Measurements from ENCODE around the gene CHGA.

The CHGA gene

GRCh38 chr14:92945959-92946846, 23.3 kb downstream of the CHGA start:
- peak; percentile 77 for DNase-seq

- DNase-seq = no peak
These were observed 24.0 kb downstream of the CHGA start for GRCh38 chr14:92946847-92947545.

DNA sequence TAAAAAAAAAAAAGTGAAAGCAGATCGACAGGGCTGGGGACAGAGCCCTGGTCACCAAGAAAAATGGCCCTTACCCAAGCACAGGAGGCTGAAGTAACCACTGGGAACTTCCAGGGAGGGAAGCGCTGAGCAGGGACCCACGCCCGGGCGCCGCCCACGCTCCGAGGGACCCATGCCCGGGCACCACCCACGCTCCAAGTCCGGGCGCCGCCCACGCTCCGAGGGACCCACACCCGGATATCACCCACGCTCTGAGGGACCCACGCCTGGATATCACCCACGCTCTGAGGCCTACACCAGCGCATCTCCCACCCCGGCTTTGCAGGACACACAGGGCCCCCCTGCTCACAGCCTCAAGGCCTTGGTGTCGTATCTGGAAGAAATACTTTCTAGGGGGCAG, 25.7 kb downstream of the CHGA start:
- DNase-seq = no peak

DNA sequence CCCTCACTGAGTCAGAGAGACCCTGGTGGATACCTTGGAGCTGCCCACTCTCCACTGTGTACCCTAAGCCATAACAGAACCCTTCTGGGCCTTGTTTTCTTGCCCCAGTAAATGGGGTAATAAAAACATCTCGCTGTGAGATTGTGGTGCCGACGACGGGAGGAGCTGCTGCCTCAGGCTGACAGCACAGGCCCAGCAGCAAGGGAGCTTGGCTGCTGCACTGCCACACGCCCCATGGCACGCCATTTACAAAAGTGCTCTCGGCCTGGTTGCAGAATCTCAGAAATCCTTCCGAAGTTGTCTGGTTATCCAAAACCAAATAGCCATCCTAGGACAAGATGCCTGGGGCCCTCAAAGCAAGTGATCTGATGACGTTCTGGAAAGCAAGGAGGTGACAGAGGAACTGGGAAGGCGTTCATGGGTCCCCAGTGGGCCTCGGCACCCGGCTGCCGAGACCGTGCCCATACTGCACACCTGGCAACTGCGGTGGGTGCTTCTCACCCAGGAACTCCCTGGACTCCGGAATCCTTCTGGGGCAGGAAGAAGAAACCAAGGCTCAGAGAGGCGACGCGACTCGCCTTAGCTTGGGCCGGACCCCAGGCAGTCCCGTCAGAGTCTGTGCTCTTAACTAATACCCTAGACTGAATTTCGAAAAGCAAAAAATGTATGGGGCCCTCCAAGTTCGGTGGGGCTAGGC, 26.7 kb downstream of the CHGA start:
- DNase-seq = no peak

- DNase-seq = no peak
These were observed 27.2 kb downstream of the CHGA start for GRCh38 chr14:92950193-92950540.

DNA sequence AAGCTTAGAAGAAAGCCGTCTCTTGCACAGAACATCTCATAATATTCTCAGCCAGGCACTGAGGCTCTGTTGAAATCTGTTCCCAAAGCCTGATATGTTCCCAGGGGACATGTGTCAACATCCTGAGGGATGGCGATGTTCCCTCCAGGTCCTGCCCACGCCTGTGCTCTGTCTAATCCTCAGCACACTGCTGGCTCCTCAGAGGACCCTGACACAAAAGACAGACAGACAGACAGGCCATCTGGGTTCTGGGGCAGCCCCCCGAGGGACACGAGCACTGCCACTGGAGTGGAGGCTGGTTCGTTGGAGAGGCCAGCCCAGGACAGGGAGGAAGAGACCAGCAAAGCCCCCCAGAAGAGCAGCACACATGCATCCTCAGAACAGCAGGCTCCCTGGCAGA, 27.8 kb downstream of the CHGA start:
- DNase-seq = no peak

DNA sequence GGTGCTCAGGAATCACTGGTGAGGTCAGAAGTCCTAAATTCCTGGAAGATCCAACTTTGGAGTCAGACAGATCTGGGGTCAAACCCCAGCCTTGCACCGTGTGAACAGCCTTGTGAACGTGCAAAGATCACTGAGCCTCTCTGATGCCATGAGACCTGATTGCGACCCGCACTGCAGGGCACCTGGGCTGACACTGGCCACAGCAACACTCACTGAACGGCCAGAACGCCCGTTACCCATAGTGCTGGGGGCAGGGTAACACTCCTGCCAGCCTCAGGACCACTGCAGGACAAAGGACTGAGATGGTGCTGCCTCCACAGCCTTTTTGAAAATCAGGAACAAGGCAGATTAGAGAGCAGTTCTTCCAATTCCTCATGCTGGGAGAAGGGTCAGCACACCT, 28.3 kb downstream of the CHGA start:
- no peak for DNase-seq

GRCh38 chr14:92951912-92952471, 29.0 kb downstream of the CHGA start:
- peak; percentile 51 for DNase-seq

- DNase-seq = no peak
These were observed 29.7 kb downstream of the CHGA start for GRCh38 chr14:92952481-92953298.

GRCh38 chr14:92953526-92953925, 30.6 kb downstream of the CHGA start:
- no peak for DNase-seq

DNA sequence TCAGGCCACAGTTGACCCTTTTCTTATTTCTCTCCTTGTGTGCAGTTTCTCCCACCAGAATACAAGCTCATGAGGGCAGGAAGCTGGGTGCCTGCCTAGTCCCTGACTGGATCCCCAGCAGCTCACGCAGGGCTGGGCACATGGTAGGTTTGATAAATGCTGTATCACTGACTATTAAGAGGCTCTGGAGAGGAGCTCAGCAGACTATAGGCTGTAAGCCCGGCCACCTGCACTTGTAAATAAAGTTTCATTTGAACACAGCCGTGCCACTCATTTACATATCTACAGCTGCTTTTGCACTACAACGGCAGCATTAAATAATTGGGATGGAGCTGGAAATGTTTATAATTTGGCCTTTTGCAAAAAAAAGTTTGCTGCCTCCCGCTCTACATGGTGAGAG, 32.0 kb downstream of the CHGA start:
- DNase-seq = no peak

DNA sequence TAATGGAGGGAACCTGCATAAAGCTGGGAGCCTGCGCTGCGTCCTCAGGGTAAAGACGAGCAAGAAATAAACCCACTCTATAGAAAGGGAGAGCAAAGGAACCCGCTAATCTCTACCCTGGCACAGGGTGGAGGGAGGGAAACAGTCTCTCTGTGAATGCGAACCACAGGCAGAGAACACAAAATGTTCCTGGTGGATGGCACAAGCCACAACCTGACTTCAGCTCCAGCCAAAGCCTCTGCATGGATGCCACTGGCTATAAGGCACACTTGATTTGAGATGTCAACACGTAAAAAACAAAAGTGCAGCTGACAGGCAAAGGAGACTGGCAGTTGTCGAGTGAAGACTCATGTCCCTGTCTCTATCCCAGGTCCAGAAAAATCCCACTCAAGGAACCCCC, 32.4 kb downstream of the CHGA start:
- DNase-seq = no peak

GRCh38 chr14:92956961-92957360, 34.0 kb downstream of the CHGA start:
- no peak for DNase-seq

DNA sequence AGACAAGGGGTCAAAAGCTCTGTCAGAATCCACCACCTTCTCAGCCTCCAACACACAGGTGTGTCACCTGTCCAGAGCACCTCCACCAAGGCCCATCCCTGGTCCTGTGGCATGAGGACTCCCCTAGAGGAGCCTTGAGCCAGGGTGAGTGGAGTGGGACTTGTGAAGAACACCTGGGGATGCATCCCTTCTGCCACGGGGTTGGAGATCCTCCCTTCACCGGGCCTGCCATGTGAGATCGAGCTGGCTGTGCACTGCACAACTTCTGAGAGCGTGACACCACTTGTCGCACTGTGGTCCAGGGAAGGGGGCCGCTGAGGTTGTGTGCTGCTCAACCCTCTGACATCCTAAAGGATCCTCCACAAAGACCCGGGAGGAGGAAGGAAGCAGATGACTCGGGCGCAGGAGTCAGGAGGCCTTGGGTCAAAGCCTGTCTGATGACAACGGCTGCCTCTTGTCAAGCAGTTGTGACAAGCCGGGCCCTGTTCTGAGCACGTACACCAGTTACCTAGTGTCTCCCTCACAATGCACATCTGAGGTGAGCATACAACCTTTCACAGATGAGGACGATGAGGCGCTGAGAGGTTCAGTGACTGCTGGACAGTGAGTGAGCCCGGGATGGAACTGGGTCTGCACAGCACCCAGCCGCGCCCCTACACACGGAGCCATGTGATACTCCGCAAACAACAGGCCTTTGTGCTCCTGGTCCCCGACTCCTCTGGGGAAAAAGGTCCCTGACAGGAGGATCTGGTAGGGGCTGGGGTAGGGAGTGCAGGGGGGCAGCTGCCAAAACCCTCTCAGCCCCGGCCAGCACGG, 35.6 kb downstream of the CHGA start:
- no peak for DNase-seq

DNA sequence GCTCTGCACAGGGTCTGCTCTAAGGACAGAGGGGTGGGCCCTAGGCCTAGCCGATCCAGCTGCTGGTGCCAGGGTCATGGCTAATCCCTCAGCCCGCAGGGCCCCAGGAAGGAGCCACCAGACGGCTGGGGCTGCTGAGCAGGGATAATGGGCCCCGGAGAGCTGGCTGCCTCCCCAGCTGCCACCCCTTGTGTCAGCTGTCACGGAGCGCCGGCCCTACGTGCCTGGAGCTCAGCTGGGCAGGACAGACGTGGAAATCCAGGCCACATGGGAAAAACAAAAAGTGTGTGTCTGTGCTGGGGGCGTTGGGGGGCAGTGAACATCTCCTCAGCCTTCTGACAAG, 36.2 kb downstream of the CHGA start:
- no peak for DNase-seq

DNA sequence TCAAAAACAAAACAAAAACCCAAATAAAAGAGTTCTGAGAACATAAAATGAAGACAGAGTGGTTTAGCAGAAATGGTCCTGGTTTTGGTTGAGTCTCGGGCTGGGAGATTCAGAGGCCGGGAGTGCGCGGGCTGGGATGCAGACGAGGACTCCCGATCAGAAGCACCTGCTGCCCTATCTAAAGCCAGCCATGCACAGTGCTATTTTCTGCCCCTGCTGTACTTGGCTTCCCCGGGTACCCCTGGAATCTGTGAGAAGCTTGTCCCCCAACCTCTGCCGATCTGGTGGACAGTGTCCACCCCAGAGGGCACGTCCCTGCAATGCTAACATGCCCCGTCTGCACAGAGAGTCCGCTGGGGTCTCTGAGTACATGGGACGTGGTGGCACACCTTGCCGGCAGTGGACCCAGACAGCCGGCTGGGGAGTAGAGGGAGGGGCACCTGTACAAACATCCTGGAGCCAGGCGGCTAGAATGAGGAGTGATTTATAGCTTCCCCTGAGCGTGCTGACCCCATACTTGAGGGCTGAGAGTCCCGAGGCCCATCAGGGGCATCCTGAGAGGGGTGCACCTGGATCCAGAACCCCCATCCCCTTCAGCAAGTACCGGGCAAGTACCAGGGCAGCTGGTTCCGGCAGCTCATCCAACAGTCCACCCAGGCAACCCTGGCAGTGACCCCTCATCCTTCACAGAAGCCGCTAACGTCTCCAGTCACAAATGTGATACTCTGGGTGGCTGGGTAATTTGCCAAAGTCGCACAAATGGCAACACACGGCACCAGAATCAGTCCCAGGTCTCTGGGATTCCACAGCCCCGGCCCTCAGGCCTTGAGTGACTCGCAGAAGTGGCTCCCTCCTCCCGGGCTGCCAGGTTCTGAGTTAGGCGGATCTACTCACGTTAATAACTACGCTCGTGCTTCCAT, 37.1 kb downstream of the CHGA start:
- no peak for DNase-seq

- DNase-seq = peak; percentile 64
These were observed 38.0 kb downstream of the CHGA start for GRCh38 chr14:92960706-92961566.

GRCh38 chr14:92961567-92961855, 38.6 kb downstream of the CHGA start:
- no peak for DNase-seq

- no peak for DNase-seq
These were observed 39.3 kb downstream of the CHGA start for GRCh38 chr14:92962031-92962830.

All from kidney glomerular epithelial cell (primary cell).